Suppressor macrophage treated with lipopolysaccharide for 4 hours (primary cell): ENCODE measurements around the gene ROM1.
"Not testable (repeated sequence)": the region's sequence is repeated elsewhere in the genome, so short reads cannot be mapped to it uniquely, and the experiment has no call there.

Experiments used
- DNase-seq: peaks from one replicate; pipeline ENCODE4 v3.0.0-alpha.2; 2020

ROM1 gene

DNA sequence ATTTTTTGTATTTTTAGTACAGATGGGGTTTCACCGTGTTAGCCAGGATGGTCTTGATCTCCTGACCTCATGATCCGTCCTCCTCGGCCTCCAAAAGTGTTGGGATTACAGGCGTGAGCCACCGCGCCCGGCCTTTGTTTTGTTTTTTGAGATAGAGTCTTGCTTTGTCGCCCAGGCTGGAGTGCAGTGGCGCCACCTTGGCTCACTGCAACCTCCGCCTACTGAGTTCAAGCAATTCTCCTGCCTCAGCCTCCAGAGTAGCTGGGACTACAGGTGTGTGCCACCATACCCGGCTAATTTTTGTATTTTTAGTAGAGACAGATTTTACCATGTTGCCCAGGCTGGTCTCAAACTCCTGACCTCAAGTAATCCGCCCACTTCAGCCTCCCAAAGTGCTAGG lies 37.2 kb downstream of the ROM1 start:
- DNase-seq = not testable (repeated sequence)

DNA sequence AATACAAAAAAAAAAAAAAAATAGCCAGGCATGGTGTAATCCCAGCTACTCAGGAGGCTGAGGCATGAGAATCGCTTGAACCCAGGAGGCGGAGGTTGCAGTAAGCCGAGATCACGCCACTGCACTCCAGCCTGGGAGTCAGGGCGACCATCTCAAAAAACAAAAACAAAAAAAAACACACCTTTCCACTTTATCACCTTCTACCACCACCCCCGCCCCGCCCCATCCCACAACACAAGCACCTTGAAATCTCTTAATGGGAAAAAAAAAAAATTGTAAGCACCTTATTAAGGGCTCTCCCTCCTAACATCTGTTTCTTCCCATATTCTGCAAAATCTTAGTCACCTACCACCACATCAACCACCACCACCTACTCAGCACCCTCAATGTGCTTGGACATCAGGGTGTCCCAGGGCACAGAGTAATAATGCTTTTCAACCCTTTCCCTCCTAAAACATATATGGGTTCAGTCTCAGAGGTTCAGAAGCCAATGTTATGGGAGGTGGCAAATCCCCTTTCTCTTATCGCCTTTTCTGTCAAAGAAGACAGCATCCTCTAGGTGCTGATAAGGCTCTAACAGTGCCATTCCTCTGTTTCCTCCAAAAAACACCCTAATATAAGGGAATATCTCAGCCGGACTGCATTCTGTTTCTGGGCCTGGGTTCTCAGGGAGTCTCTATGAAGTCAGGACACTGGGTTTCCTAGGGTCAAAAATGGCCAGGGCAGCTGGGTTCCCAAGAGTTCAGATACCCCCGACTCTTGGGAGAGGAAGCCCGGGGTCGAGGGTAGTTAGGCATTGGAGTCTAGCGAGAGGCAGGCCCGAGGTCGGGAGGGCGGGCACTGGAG lies 39.3 kb downstream of the ROM1 start:
- peak; percentile 16 for DNase-seq

DNA sequence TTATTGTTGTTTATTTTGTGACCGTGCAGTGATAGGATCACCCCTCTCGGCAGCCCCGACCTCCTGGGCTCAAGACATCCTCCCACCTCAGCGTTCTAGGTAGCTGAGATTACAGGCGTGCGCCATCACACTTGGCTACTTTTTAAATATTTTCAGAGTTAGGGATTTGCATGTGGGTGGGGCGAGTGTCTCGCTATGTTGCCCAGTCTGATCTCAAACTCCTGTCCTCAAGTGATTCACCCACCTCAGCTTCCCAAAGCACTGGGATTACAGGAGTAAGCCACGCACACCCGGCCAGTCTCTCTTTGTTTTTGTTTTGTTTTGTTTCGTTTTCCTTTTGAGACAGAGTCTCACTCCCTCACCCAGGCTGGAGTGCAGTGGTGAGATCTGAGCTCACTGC lies 41.2 kb downstream of the ROM1 start:
- DNase-seq = peak; percentile 14

DNA sequence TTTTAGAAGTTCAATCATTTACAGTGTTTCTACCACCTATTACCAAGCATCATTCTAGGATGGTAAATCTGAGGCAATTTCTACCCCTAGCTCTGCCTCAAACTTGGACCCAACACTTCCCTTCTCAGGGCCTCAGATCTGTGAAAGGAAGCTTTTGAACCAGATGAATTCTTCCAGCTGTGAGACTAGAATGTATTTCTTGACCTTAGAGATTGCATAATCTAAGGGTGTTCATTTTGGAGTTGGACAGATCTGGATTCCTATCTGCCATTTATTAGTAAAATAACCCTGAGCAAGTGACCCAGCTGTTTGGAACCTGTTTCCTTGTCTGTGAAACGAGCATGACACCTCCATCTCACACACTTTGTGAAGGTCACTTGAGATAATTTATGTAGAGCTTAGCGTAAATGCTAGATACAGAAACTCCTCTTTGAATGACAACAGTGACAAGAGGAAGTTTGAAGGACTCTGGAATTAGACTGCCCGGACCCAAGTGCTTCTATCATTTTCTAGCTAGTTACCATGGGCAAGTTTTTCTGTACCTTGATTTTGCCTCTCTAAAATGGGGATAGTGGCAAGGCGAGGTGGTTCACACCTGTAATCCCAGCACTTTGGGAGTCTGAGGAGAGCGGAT lies 43.9 kb downstream of the ROM1 start:
- DNase-seq = no peak

DNA sequence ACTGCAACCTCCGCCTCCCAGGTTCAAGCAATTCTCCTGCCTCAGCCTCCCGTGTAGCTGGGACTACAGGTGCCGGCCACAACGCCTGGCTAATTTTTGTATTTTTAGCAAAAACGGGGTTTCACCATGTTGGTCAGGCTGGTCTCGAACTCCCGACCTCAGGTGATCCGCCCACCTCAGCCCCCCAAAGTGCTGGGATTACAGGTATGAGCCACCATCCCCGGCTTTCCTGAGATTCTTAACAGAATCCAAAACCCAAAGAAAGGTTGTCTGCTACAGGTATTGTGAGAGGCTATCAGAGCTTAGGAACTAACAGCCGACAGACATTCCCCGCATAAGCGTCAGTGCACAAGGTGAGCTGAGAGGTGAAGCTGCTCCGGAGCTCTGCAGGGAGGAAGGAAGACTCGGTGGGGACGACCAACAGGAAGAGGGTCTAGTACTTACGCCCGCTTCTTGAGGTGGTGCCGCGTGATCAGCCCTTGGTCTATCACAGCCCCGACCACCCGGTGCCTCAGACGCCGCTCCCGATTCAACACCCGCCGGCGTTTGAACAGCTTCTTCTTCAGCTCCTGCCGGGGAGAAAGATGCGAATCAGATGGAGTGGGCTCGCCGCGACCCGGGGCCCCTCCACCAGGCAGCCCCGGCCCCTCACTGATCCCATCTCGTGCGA lies 51.5 kb downstream of the ROM1 start:
- no peak for DNase-seq
